Ramos (cell line): ENCODE measurements around the gene RTN3.

ENCODE experiments used
- in situ Hi-C: fragments of 300-500 bp; cut with MboI; formaldehyde crosslinking; loops from one replicate; pipeline ENCODE4 v1.14.3; 2022; ENCODE audit warnings: low sequenced_read_pairs; ENCODE audit not compliant: unreplicated experiment

The RTN3 gene

DNA sequence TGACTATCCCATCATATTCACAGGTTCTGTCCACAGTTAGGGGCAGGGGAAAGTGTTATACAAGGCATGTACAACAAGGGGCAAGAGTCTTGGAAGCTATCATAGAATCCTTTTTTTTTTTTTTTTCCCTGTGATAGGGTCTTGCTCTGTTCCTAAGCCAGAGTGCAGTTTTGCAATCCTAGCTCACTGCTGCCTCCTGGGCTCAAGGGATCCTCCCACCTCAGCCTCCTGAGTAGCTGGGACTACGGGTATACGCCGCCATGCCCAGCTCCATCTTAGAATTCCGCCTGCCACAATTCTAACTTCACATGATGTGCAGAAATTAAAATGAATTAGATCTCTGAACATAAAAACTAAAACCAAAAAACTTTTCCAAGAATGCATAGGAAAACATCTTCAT, 55.6 kb downstream of the RTN3 start:
- in situ Hi-C loops: no loop called here

DNA sequence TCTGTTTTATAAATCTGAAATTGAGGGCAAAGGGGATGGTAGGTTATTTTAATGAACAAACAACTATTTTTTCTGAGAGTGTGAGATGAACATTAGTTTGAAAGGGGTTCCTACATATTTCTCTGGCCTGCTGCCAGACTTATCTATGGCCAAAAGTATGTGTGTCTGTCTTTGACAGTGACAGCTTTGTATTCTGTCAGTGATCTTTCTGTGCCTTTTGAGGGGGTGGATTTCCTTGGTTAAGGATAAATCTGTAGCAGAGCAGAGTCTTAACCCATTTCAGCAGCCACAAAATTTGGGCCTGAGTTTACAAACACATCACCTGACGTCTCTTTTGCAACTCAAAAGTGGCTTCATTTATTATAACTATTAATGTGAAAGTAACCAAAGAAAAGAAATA, 56.4 kb downstream of the RTN3 start:
- in situ Hi-C loops: no loop called here

DNA sequence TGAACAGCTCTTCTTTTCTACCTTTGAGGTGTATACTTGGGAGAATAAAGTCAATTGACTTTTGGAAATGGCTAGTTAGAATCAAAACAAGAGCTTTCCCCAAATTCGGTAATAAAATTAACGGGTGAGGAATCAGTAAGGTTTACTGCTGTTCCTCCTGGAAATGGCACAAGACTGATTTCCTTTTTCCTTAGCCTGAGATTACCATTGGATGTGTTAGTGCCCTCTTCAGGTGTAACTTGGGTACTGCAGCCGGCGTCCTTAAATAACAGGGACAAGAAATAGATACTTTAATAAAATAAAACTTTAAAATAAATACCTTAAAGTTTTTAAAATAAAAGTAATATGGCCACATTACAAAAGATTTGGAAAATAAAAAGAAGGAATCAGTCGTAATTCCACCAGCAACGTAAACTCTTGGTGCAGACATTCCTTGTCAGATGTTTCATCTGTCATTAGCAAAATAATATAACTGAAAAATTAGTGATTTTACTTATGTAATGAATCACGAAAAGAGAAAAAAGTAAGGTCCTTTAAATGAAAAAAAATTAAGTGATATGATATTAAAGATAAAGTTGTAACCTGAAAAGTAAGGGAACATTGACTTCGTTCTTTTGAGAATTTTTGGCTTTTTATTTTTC, 57.5 kb downstream of the RTN3 start:
- in situ Hi-C loops: no loop called here

DNA sequence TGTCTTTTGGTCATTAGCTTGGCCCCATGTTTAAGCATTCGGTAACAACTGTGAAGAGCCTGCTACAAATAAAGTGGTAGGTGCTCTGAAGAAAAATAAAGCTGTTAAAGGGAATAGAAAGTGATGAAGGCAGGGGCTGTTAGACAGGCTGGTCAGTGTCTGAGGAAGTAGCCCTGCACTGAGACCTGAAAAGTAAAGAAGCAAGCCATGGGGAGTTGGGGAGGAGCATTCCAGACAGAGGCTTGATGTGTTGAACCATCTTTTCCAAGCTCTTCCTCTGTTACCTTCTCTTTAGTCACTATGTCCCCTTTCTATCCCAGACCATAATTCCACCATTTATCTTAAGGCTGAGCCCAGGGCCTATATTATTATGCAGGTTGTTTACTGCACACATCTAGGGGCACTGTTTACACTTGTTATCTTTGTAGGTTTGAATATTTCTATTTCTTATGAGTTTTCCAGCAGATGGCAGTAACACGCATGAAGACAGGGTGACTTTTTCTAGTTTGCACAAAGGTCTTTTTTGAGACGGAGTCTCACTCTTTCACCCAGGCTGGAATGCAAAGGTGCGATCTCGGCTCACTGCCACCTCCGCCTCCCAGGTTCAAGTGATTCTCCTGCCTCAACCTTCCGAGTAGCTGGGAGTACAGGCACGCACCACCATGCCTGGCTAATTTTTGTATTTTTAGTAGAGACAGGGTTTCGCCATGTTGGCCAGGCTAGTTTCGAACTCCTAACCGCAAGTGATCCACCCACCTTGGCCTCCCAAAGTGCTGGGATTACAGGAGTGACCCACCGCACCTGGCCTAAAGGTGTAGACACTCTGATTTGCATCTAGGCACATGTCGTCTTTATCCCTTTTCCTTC, 64.2 kb downstream of the RTN3 start:
- in situ Hi-C loops: no loop called here

DNA sequence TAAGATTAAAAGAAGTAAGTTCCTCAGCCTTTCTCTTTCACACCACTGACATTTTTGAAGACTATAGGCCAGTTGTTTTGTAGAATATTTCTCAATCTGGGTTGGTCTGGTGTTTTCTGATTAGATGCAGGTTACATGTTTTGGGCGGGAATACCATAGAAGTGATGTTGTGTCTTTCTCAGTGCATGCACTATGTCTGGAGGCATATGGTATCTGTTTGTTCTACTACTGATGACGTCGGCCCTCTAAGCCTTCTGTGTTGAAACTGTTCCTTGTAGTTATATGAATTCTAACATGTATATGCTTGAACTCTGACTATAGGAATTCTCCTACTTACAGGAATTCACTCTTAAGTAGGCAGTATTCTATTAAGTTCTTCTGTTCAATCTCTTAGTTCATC, 65.7 kb downstream of the RTN3 start:
- in situ Hi-C loops: no loop called here

DNA sequence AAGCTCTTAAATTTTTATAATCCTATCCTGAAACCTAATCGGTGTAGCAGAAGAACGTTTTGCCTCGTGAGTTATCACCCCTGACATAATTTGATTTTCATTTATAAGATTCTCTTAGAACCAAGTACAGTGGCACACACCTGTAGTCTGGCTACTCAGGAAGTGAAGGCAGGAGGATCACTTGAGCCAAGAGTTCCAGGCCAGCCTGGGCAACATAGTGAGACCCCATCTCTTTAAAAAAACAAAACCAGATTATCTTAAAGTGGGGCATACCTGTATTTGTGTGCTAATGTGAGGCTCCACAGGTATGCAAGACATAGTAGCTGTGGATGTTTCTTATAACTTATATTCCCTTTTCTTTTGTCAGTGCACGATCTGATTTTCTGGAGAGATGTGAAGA, 68.3 kb downstream of the RTN3 start:
- in situ Hi-C loops: no loop called here

DNA sequence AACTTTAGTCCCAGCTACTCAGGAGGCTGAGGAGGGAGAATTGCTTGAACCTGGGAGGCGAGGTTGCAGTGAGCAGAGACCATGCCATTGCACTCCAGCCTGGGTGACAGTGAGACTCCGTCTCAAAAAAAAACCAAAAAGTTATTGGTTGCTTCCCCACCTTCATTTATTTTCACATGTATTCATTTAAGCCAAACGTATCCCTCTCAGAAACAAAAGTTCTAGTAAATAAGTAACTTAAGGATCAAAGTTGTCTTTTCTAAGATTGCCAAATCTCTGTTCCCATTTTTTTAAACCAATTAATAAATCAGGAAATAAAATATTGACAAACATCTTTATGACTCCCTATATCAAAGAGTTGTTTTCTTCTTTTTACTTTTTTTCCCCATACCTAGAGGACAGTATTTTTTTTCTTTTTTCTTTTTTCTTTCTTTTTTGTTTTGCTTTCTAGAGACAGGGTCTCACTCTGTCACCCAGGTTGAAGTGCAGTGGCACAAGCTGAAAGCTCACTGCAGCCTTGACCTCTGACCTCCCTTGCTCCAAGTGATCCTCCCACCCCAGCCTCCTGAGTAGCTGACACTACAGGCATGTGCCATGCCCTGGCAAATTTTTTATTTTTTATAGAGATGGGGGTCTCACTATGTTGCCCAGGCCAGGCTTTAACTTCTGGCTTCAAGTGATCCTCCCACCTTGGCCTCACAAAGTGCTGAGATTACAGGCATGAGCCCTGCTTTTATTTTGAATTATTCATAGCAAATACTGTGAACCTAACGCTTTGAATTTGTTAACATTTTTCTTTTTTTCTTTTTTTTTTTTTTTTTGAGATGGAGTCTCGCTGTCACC, 75.8 kb downstream of the RTN3 start:
- in situ Hi-C loops: no loop called here

DNA sequence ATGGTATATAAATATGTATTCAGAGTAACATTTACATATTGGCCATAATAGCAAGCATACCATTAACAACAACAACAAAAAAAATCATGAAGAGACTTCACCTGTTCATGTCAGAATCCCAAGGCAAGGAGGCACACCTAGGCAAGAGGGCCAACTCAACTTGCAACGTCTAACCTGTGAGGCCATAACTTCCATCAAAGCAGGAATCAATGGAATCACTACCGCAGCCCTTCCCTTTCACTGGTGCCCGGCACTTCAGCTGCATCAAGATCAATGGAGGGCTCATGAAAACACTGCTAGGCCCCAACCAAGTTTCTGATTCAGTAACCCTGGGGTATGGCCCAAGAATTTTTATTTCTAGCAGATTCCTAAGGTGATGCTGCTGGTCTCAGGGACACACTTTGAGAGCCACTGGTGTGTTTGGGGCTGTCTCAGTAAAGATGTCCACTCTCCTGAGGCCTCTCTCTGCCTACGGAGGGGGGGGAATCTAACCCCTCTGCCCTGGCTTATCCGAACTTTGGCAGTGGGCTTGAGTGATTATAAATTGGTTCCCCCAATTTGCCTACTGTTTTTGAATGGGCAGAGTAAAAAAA, 79.3 kb downstream of the RTN3 start:
- in situ Hi-C loops: no loop called here

DNA sequence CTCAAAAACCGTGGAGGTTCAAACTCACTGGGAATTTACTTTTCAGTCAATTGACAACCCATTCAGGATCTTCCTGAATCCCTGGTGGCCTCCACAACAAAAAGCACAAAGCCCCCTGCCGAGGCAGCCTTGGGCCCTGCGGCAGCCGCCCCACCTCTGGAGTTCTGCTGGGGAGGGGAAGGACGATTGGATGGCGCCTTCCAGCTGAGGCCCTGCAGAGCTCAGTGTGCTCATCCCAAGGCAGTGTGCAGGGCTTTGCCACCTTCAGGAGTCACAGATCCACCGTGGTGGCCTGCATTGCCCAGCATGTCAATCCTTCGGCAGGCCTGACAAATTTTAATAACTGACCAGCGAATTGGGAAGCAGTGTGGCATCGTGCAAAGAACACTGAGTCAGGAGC, 79.9 kb downstream of the RTN3 start:
- in situ Hi-C loops: no loop called here

DNA sequence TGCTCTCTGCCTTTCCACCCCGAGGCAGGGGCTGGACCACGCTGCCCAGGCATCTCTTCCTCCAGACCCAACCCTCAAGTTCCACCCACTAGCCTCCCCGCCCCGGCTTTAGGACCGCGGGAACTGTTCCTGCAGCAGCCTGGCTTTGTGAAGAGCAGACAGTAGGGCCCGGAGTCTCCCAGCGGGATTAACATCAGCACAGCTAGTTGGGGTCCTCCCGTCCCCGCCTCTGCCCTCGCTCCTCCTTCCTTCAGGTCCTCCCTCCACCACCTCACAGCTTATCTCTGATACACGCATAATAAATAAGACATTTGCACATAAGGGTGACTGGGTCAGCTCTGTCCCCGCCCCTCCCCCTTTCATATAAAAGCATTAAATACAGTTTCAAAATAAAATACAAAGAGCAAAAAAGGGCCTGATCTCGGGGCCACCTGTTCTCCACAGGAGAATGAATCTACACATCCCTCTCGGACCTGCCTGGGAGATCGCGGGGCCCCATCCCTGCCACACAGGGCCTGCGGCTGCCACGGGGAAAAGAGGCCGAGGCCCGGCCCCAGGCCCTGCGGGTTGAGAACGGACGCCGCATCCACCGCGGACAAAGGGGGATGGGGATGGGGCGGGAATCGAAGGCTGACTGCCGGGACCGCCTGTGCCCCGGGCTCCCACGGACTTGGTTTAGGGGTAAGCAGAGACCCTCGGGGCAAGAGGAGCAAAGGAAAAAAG, 80.8 kb downstream of the RTN3 start:
- in situ Hi-C loops: no loop called here

DNA sequence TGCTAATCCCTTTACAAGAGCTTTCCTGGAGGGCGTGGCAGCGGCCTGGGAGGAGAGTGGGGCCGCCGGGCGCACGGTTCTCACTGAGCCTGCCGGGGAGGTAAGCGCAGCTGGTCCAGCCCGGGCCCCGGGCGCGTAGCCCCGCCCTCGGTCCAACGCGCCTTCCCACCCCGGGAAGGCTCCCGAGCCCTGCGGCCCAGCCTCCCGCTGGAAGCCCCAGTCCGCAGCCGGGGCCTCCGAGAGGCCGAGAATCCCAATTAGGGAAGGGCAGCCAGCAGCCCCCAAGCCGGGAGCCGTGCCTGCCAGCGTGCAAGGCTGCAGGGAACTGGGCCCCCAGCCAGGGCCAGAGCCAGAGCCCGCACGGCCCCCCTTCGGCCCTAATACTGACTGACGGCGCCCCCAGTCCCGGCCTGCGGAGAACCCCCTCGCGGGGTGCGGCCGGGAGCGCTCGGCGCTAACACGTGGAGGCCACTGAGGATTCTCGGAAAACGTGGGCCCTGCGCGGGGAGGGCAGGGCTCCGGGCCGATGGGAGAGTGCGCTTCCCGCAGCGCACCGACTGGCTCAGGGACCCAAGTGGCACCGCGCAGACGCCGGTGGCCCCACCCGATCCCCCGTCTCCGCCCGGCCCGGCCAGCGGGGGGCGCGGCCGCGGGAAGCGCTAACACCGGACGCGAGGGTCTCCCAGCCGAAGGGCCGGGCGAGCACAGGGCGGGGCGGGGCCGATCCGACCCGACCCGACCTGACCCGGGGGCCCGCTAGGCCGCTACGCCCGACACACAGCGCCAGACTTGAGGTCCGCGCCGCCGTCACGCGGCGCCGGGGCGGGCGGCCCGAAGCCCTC, 81.6 kb downstream of the RTN3 start:
- in situ Hi-C loops: no loop called here

DNA sequence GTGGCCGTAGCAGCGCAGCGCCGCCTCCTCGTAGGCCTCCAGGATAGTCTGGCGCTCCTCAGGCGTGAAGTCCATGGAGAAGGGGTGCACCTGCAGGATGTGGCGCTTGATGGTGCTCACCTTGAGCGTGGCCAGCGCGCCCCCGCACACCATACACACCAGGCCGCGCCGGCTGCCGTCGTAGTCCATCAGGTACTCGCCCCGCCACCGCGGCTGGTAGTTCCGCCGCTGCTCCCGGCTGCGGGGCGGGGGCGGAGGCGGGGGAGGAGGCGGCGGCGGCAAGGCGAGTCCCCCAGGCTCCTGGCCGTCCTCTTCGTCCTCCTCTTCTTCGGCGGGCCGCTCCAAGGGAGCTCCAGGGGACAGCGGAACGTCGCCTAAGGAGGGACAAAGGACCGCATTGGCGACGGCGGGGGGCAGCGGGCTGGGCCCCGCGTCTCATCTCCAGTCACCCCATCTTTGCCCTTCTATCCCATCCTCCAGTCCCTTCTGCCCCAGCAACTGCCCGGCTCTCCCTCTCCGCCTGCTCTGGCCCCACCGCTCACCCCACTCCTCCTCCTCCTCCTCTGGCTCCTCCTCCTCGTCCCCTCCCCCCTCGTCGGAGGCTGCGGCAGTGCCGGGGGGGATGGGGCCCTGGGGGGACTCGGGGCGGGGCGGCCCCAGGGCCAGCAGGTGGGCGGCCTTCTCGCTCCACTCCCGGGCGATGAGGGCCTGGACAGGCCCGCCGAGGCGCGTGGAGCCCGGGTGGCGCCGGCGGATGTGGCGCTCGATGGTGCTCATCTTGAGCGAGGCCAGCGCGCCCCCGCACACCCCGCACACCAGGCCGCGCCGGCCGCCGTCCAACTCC, 82.4 kb downstream of the RTN3 start:
- in situ Hi-C loops: no loop called here

DNA sequence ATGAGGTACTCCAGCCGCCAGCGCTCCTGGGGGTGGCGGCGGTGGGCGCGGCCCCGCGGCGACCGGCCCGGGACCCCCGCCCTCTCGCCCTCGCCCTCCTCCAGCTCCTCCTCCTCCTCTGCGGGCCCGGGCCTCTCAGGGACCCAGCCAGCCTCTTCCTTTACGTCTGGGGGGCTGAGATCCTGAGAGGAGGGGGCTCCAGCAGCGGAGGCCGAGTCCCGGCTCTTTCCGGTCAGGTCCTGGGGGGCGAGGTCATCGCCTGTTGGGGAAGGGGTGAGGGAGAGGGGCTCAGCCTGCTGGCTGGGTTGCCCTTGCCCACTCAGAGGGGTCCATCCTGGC, 83.0 kb downstream of the RTN3 start:
- in situ Hi-C loops: no loop called here

DNA sequence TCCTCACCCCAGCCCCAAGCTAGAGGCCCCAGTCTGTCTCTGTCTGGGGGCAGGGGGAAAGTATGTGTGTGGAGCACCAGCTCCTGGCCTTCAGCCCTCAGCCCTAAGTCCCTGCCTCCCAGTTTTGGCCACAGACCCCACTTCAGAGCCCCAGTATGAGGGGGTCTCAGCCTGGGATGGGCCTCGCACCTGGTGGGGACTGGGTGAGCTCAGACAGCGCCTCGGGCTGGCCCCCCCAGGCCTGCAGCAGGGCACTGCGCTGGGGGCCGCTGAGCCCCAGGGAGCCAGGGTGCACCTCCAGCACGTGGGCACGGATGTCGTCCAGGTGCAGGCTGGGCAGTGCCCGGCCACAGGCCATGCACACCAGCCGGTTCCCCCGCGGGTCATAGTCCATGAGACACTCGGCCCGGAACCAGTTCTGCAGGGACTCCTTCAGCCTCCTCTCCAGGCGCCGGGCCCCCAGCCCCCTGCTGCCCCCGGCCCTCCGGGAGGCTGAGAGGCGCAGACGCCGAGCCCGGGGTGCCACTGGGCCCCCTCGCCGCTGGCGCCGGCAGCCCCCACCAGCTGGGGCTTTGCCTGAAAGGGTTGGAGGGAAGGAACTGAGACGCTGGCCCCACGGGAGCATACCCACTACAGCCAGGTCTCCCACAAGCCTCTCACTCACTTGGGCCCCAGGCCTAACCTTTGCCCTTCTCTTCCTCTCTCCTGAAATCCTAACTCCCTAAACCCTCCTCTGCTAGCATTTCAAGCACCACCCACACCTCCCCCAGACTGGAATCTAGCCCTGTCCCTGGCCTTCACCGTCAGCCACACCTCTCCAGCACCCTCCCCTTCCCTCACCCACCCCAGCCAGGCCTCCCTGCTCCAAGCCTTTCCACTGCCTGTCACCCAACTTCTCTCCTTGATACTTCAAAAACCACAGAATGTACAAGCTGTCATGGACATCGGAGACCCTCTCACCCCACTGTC, 83.7 kb downstream of the RTN3 start:
- in situ Hi-C loops: no loop called here

DNA sequence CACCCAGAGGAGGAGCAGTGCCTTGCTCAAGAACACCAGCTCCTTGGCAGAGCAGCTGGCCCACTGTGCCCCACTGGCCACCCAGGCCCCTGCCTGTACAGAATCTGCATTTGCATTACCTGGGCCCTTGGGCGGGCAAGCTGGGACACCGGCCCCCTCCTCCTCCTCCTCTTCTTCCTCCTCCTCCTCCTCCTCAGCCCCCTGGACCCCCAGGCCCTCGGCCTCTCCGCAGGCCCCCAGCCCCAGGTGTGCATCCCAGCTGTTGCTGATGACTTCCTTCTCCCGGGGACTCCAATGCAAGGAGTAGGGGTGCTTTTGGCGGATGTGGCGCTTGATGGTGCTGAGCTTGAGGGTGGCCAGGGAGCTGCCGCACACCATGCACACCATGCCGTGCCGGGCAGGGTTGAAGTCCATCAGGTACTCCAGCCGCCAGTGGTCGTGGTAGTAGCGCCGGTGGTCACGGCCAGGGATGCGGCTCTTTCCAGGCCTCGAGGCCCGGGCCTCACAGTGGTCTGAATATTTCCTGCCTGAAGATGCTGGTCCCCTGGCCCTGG, 84.5 kb downstream of the RTN3 start:
- in situ Hi-C loops: no loop called here

DNA sequence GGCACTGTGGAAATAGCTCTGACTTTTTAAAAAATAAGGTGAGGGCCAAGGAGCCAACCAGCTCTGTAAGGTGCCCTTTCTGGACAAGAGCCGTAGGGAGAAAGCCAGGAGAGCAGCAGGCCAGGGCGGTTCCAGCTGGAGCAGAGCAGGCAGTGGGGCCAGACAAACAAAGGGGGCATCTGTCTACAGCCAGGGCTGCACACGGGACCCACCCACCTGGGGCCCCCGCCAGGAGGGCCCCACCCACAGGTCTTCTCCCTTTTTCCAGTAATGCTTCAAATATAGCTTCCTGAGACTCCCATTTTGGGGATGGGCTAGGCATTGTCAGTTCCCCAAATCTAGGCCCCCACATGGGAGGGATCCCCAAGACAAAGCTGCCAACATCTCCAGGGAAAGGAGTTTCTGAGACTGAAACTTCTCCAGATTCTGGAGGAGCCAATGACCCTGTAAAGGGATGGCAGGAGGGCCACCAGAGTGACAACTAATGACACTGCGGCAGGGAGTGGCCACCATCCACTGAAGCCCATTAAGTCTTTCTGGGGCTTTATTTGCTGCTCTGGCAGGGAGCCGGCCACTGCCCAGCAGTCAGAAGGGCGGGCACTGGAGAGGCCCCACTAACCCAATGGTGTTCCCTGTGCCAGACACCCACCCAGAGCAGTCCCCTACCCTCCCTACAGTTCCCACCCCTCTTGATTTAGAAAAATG, 85.4 kb downstream of the RTN3 start:
- in situ Hi-C loops: no loop called here

DNA sequence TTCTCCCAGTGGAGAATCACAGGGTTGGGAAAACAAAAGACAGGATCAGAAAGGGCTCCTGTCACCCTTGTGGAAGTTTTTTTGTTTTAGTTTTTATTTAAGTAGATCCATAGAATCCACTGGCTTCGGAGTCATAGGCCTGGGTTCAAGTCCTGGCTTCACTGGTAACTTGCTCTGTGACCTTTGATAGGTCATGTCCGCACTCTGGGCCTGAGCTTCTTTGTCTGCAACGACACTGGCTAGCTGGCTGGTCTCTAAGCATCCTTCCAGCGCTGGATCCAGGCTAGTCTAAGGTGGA, 85.9 kb downstream of the RTN3 start:
- in situ Hi-C loops: no loop called here
